DND-41 (cell line): ENCODE measurements around the gene ADARB2.

ENCODE experiments used
- ATAC-seq: fragments of 200-7000 bp; cut with Tn5 transposase; 3 replicates; pipeline ENCODE4 v1.9.1; 2021; ENCODE audit warnings: low read depth; ENCODE audit not compliant: insufficient read depth
- DNase-seq: peaks from one replicate; pipeline ENCODE4 v3.0.0-alpha.2; 2020
- H2AFZ ChIP-seq: 2 replicates; pipeline ENCODE4 v1.6.0; 2012; ENCODE audit warnings: low read depth, low read length
- H3K27ac ChIP-seq: 2 replicates; pipeline ENCODE4 v1.5.1; 2012; ENCODE audit warnings: low read length, inconsistent platforms
- H3K27me3 ChIP-seq: fragments of 200-600 bp; sonication (generic); 2 replicates; pipeline ENCODE4 v1.6.0; 2012; ENCODE audit warnings: low read length, mild to moderate bottlenecking, inconsistent platforms; ENCODE audit not compliant: insufficient read depth, poor library complexity
- H3K36me3 ChIP-seq: 2 replicates; pipeline ENCODE4 v1.5.1; 2012; ENCODE audit warnings: low read length, inconsistent platforms; ENCODE audit not compliant: insufficient read depth
- H3K4me1 ChIP-seq: 2 replicates; pipeline ENCODE4 v1.5.1; 2012; ENCODE audit warnings: mild to moderate bottlenecking, low read length; ENCODE audit not compliant: insufficient read depth
- H3K4me2 ChIP-seq: 2 replicates; pipeline ENCODE4 v1.6.0; 2012; ENCODE audit warnings: mild to moderate bottlenecking, moderate library complexity, low read length, inconsistent platforms; ENCODE audit not compliant: insufficient read depth
- H3K4me3 ChIP-seq, 2 experiments: fragments of 200-600 bp in 1 of 2; shearing (Covaris generic) in 1 of 2; 2 replicates each; pipeline ENCODE4 v1.5.1; 2012 to 2016; ENCODE audit warnings: inconsistent platforms in 2 of 2, low read length in 2 of 2, mild to moderate bottlenecking in 2 of 2, low read depth in 1 of 2, moderate library complexity in 1 of 2
- H3K79me2 ChIP-seq: 2 replicates; pipeline ENCODE4 v1.6.0; 2012; ENCODE audit warnings: low read length, inconsistent platforms; ENCODE audit not compliant: insufficient read depth
- H3K9ac ChIP-seq: 2 replicates; pipeline ENCODE4 v1.6.0; 2012; ENCODE audit warnings: low read depth, mild to moderate bottlenecking, inconsistent platforms, low read length, moderate library complexity
- H3K9me3 ChIP-seq: 2 replicates; pipeline ENCODE4 v1.5.1; 2012; ENCODE audit warnings: low read length, moderate library complexity, mild to moderate bottlenecking, inconsistent platforms; ENCODE audit not compliant: insufficient read depth, severe bottlenecking
- H4K20me1 ChIP-seq: 2 replicates; pipeline ENCODE4 v1.6.0; 2012; ENCODE audit warnings: low read length; ENCODE audit not compliant: insufficient read depth
- CTCF ChIP-seq: IDR thresholded peaks from 2 replicates; pipeline ENCODE4 v1.5.1; 2012; ENCODE audit warnings: borderline replicate concordance, low read length, moderate library complexity, mild to moderate bottlenecking; ENCODE audit not compliant: poor library complexity, severe bottlenecking; ENCODE audit errors: extremely low read depth
- EZH2 ChIP-seq: IDR thresholded peaks from 3 replicates; pipeline ENCODE4 v1.6.1; 2012; ENCODE audit warnings: borderline replicate concordance, low read depth, mild to moderate bottlenecking, moderate library complexity, low read length, inconsistent platforms; ENCODE audit not compliant: severe bottlenecking

Gene ADARB2

GRCh38 chr10:1571587-1572237 is 165.6 kb downstream of the ADARB2 start:
- DNase-seq: no peak
- ATAC-seq: no peak
- Histone ChIP-seq H3K9me3 (no peaks in the 10 kb centered on the region), H3K27ac (no peak overlapping the region), H3K4me2 (no peak overlapping the region), H3K4me3 (no peak overlapping the region), H4K20me1 (no peaks in the 10 kb centered on the region), H3K9ac (no peak overlapping the region), H3K79me2 (no peaks in the 10 kb centered on the region), H3K4me1 (peaks cover 48% of the 10 kb centered on the region), H3K27me3 (no peaks in the 10 kb centered on the region), H3K36me3 (no peaks in the 10 kb centered on the region), H2AFZ (no peak overlapping the region)
- TF ChIP-seq CTCF: no peak
- TF ChIP-seq EZH2: no peak

GRCh38 chr10:1570416-1571051 is 166.8 kb downstream of the ADARB2 start:
- no peak overlapping the region for H3K4me2 ChIP-seq
- H4K20me1 ChIP-seq: no peaks in the 10 kb centered on the region
- H3K9me3 ChIP-seq: no peaks in the 10 kb centered on the region
- TF ChIP-seq EZH2: no peak
- no peak for TF ChIP-seq CTCF
- H3K4me3 ChIP-seq: no peak overlapping the region
- no peaks in the 10 kb centered on the region for H3K79me2 ChIP-seq
- no peaks in the 10 kb centered on the region for H3K27me3 ChIP-seq
- no peaks in the 10 kb centered on the region for H3K36me3 ChIP-seq
- no peak overlapping the region for H3K9ac ChIP-seq
- peak; percentile 43 for DNase-seq
- ATAC-seq: peak; percentile 46
- H2AFZ ChIP-seq: no peak overlapping the region
- peaks cover 36% of the 10 kb centered on the region for H3K4me1 ChIP-seq
- 0 out of 2 replicates have a peak overlapping the region, but pooled peaks have one; percentile 13 for H3K27ac ChIP-seq

- H2AFZ ChIP-seq: no peak overlapping the region
- H3K4me3 ChIP-seq: no peak overlapping the region
- no peak overlapping the region for H3K27ac ChIP-seq
- no peaks in the 10 kb centered on the region for H3K27me3 ChIP-seq
- no peak overlapping the region for H3K9ac ChIP-seq
- H3K4me1 ChIP-seq: peaks cover 23% of the 10 kb centered on the region
- DNase-seq (no peak), ATAC-seq (no peak)
- TF ChIP-seq EZH2: no peak
- TF ChIP-seq CTCF: no peak
- H3K36me3 ChIP-seq: no peaks in the 10 kb centered on the region
- H3K9me3 ChIP-seq: no peaks in the 10 kb centered on the region
- H3K4me2 ChIP-seq: no peak overlapping the region
- H3K79me2 ChIP-seq: no peaks in the 10 kb centered on the region
- no peaks in the 10 kb centered on the region for H4K20me1 ChIP-seq
Measured at GRCh38 chr10:1569208-1569607, 168.1 kb downstream of the ADARB2 start.
